ENCODE measurements around the gene CAVIN2. TPM values are rescaled to one million over a fixed set of nuclear protein-coding genes. Genes with fewer than 3 reads are reported as not detected.

The CAVIN2 gene
- total and polyA plus RNA-seq, 9 of the 15 experiments (the other 6 are each of a cell fraction or from before 2014, with no cell fraction given): 20.6 to 92.4 (median 69.0) TPM

GRCh38 chr2:191855382-191855781 lies 8.5 kb upstream of the CAVIN2 start:
- no peaks in the 10 kb centered on the region for H3K9me1 ChIP-seq (ENCODE audit: control insufficient read depth, insufficient read depth, low read length)
- H3K9me3 ChIP-seq (replicated peaks; ENCODE audit: control insufficient read depth, insufficient read depth, low read depth, low read length): no peaks in the 10 kb centered on the region
- peaks cover 0 to 34% of the 10 kb centered on the region in 2 experiments; a peak in 3 of 5 replicates for H3K4me1 ChIP-seq (replicated peaks in 1 of 2; ENCODE audit: control insufficient read depth in 2 of 2, insufficient read depth in 2 of 2, low read length in 2 of 2)
- peak overlapping the region; percentile 67 for H3K4me2 ChIP-seq (ENCODE audit: insufficient read depth, low read length)
- BruUV-seq (replicated peaks): no TSS peak
- peak overlapping the region; percentile 77 for H2AFZ ChIP-seq (ENCODE audit: low read depth, low read length)
- H3K27me3 ChIP-seq (ENCODE audit: control insufficient read depth in 2 of 2, insufficient read depth in 2 of 2, low read length in 2 of 2): no peaks in the 10 kb centered on the region
- H4K20me1 ChIP-seq (replicated peaks; ENCODE audit: control insufficient read depth, insufficient read depth, low read length): no peaks in the 10 kb centered on the region
- CTCF ChIA-PET (ENCODE audit: low intra/inter-chr PET ratio): no interaction called here
- POLR2A ChIA-PET: interaction anchor here (1.6 kb wide), 1 partner anchor 9 kb away, joined by 6 read pairs; the partner anchor contains the start of gene CAVIN2
- WGBS (ENCODE audit: insufficient coverage, low coverage, missing lambda C conversion rate): 23% methylated on average over 5 of the region's 5 CpGs
- H3K27ac ChIP-seq (ENCODE audit: extremely low read depth, low read depth, low read length): peak overlapping the region; percentile 71
- DNase-seq (ENCODE audit: extremely low read depth in 1 of 4, low spot score in 3 of 4) (no peak), FAIRE-seq (no peak), ATAC-seq (peak; percentile 59)
- H3K4me3 ChIP-seq: peak overlapping the region; percentile 13; the same call in 1 of the 2 replicates
- TF ChIP-seq LARP7 (IDR thresholded peaks at IDR 0.05): no peak
- TF ChIP-seq, protein P1, sequence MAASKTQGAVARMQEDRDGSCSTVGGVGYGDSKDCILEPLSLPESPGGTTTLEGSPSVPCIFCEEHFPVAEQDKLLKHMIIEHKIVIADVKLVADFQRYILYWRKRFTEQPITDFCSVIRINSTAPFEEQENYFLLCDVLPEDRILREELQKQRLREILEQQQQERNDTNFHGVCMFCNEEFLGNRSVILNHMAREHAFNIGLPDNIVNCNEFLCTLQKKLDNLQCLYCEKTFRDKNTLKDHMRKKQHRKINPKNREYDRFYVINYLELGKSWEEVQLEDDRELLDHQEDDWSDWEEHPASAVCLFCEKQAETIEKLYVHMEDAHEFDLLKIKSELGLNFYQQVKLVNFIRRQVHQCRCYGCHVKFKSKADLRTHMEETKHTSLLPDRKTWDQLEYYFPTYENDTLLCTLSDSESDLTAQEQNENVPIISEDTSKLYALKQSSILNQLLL (CRISPR knock-in tag; IDR thresholded peaks at IDR 0.05; ENCODE audit: borderline replicate concordance): no peak
- TF ChIP-seq ZNF165 (CRISPR knock-in tag; IDR thresholded peaks at IDR 0.05; ENCODE audit: borderline replicate concordance): no peak
- peaks cover 71% of the 10 kb centered on the region for H3K79me2 ChIP-seq (ENCODE audit: control insufficient read depth, insufficient read depth, low read length)
- peak overlapping the region in 1 of 2 experiments; percentile 57; a peak in 2 of 4 replicates for H3K9ac ChIP-seq (ENCODE audit: insufficient read depth in 1 of 2, low read depth in 2 of 2, low read length in 2 of 2)
- intact Hi-C loops (cut with micrococcal nuclease) (no loop called here), in situ Hi-C loops (cut with MboI) (no loop called here)
- no peaks in the 10 kb centered on the region for H3K36me3 ChIP-seq (ENCODE audit: control insufficient read depth, insufficient read depth, low read length)

Data from K562 (cell line).